SK-N-SH (cell line): ENCODE data around the gene R3HDM4. TPM values are rescaled to one million over a fixed set of nuclear protein-coding genes. Genes with fewer than 3 reads are reported as not detected.

Experiments
- CTCF ChIA-PET: fragments of 300-600, 350-600 bp; formaldehyde crosslinking; extraction: SDS; loops from one replicate; lab custom pipeline; 2021; lab: Yijun Ruan, JAX
- POLR2A ChIA-PET: fragments of 350-600 bp; sonication (Branson Sonifier 250); formaldehyde crosslinking; extraction: SDS; loops from one replicate; lab custom pipeline; 2020; ENCODE audit warnings: antibody characterized with exemption, inconsistent platforms; lab: Yijun Ruan, JAX
- DNase-seq: peaks from one replicate; pipeline ENCODE4 v3.0.0; 2012
- H2AFZ ChIP-seq: fragments of 200-600 bp; sonication (generic); 2 replicates; pipeline ENCODE4 v1.8.1; 2016; ENCODE audit warnings: antibody characterized with exemption, mild to moderate bottlenecking, low read depth
- H3F3A ChIP-seq: fragments of 200-600 bp; sonication (generic); replicated peaks from 2 replicates; pipeline ENCODE3; 2016; ENCODE audit warnings: antibody characterized with exemption, mild to moderate bottlenecking; ENCODE audit not compliant: insufficient read depth
- H3K27ac ChIP-seq, 2 experiments: fragments of 200-500 bp in 1 of 2; fragments of 200-600 bp in 1 of 2; sonication (Bioruptor generic) in 1 of 2; sonication (generic), shearing (Covaris generic) in 1 of 2; 2 replicates each; pipeline versions ENCODE4 v1.5.1 to v1.6.1; 2014 to 2016; ENCODE audit warnings: low read depth in 2 of 2, inconsistent platforms in 1 of 2, low read length in 1 of 2, mild to moderate bottlenecking in 1 of 2, mixed read lengths in 1 of 2
- H3K27me3 ChIP-seq: fragments of 200-600 bp; sonication (generic), shearing (Covaris generic); 2 replicates; pipeline ENCODE4 v1.6.1; 2016; ENCODE audit warnings: mixed run types; ENCODE audit not compliant: insufficient read depth
- H3K36me3 ChIP-seq, 2 experiments: fragments of 200-500 bp in 1 of 2; fragments of 200-600 bp in 1 of 2; sonication (Bioruptor generic) in 1 of 2; sonication (generic) in 1 of 2; replicated peaks in 1 of 2; 2 replicates each; pipeline versions ENCODE3 to v1.5.1; 2014 to 2016; ENCODE audit warnings: low read length in 1 of 2, mild to moderate bottlenecking in 1 of 2; ENCODE audit not compliant: insufficient read depth in 2 of 2, control insufficient read depth in 1 of 2
- H3K4me1 ChIP-seq, 2 experiments: fragments of 200-500 bp in 1 of 2; fragments of 200-600 bp in 1 of 2; sonication (Bioruptor generic) in 1 of 2; sonication (generic), shearing (Covaris generic) in 1 of 2; 2 replicates each; pipeline versions ENCODE4 v1.5.1 to v1.6.1; 2014 to 2016; ENCODE audit warnings: low read depth in 1 of 2, low read length in 1 of 2, mixed run types in 1 of 2; ENCODE audit not compliant: insufficient read depth in 2 of 2, control insufficient read depth in 1 of 2
- H3K4me2 ChIP-seq: fragments of 200-600 bp; sonication (generic), shearing (Covaris generic); 2 replicates; pipeline ENCODE4 v1.6.1; 2017; ENCODE audit warnings: mixed run types
- H3K4me3 ChIP-seq, 2 experiments: fragments of 200-500 bp in 1 of 2; fragments of 200-600 bp in 1 of 2; sonication (Bioruptor generic) in 1 of 2; sonication (generic), shearing (Covaris generic) in 1 of 2; 2 replicates each; pipeline versions ENCODE4 v1.5.1 to v1.8.1; 2014 to 2016; ENCODE audit warnings: low read depth in 2 of 2, inconsistent platforms in 1 of 2, low read length in 1 of 2, mild to moderate bottlenecking in 1 of 2, mixed read lengths in 1 of 2, moderate library complexity in 1 of 2
- H3K79me2 ChIP-seq: fragments of 200-600 bp; sonication (generic); 2 replicates; pipeline ENCODE4 v1.8.1; 2017; ENCODE audit warnings: mild to moderate bottlenecking; ENCODE audit not compliant: insufficient read depth
- H3K9ac ChIP-seq: fragments of 200-600 bp; sonication (generic); 2 replicates; pipeline ENCODE4 v1.6.1; 2017; ENCODE audit warnings: mixed run types
- H3K9me2 ChIP-seq: fragments of 200-600 bp; sonication (generic); 2 replicates; pipeline ENCODE4 v1.6.1; 2017; ENCODE audit warnings: mixed run types
- H3K9me3 ChIP-seq: fragments of 200-600 bp; sonication (generic); 2 replicates; pipeline ENCODE4 v1.6.1; 2017; ENCODE audit warnings: mixed run types, mild to moderate bottlenecking, moderate library complexity
- H4K20me1 ChIP-seq: fragments of 200-600 bp; sonication (generic); 2 replicates; pipeline ENCODE4 v1.6.1; 2017; ENCODE audit warnings: mild to moderate bottlenecking, mixed run types; ENCODE audit not compliant: insufficient read depth
- ELF1 ChIP-seq: IDR thresholded peaks from 2 replicates; pipeline ENCODE4 v1.4.0; 2012
- FOSL2 ChIP-seq: IDR thresholded peaks from 2 replicates; pipeline ENCODE4 v1.4.0; 2012; ENCODE audit warnings: low read depth, mild to moderate bottlenecking, moderate library complexity, borderline replicate concordance
- FOXM1 ChIP-seq: IDR thresholded peaks from 2 replicates; pipeline ENCODE4 v1.4.0; 2012; ENCODE audit warnings: low read depth, mild to moderate bottlenecking
- GABPA ChIP-seq: IDR thresholded peaks from 2 replicates; pipeline ENCODE4 v1.4.0; 2012; ENCODE audit warnings: low read depth, mild to moderate bottlenecking
- GATA2 ChIP-seq: sonication (generic); formaldehyde crosslinking; IDR thresholded peaks from 2 replicates; pipeline ENCODE4 v1.5.0; 2020; ENCODE audit warnings: mild to moderate bottlenecking, missing genetic modification reagents
- JUND ChIP-seq: IDR thresholded peaks from 2 replicates; pipeline ENCODE4 v1.4.0; 2012
- MEF2A ChIP-seq: IDR thresholded peaks from 2 replicates; pipeline ENCODE4 v1.4.0; 2012; ENCODE audit warnings: low read depth, borderline replicate concordance
- MXI1 ChIP-seq: IDR thresholded peaks from 2 replicates; pipeline ENCODE4 v1.6.1; 2012; ENCODE audit warnings: mild to moderate bottlenecking, low read depth, low read length, improper control_type of control experiment
- NFIC ChIP-seq: IDR thresholded peaks from 2 replicates; pipeline ENCODE4 v1.4.0; 2012; ENCODE audit warnings: borderline replicate concordance
- NRF1 ChIP-seq: IDR thresholded peaks from 2 replicates; pipeline ENCODE4 v1.6.1; 2012; ENCODE audit warnings: low read depth, mild to moderate bottlenecking, low read length
- PBX3 ChIP-seq: IDR thresholded peaks from 2 replicates; pipeline ENCODE4; 2012
- POLR2AphosphoS5 ChIP-seq: IDR thresholded peaks from 2 replicates; pipeline ENCODE4 v1.6.1; 2012; ENCODE audit warnings: low read depth, low read length
- RAD21 ChIP-seq: IDR thresholded peaks from 2 replicates; pipeline ENCODE4 v1.6.1; 2012; ENCODE audit warnings: mild to moderate bottlenecking, low read length
- RCOR1 ChIP-seq: fragments of 150-350 bp; IDR thresholded peaks from 2 replicates; pipeline ENCODE4 v1.6.1; 2017; ENCODE audit warnings: antibody characterized with exemption, low read length
- RFX5 ChIP-seq: IDR thresholded peaks from 2 replicates; pipeline ENCODE4 v1.6.1; 2012; ENCODE audit warnings: mild to moderate bottlenecking, improper control_type of control experiment, low read length
- RXRA ChIP-seq: IDR thresholded peaks from 2 replicates; pipeline ENCODE4 v1.4.0; 2012; ENCODE audit warnings: low read depth, mild to moderate bottlenecking, borderline replicate concordance
- SMC3 ChIP-seq: IDR thresholded peaks from 2 replicates; pipeline ENCODE4 v1.6.1; 2012; ENCODE audit warnings: low read depth, low read length, improper control_type of control experiment
- TCF12 ChIP-seq: IDR thresholded peaks from 2 replicates; pipeline ENCODE4 v1.4.0; 2012
- USF1 ChIP-seq: IDR thresholded peaks from 2 replicates; pipeline ENCODE4 v1.4.0; 2012; ENCODE audit warnings: low read depth, borderline replicate concordance
- ZBTB33 ChIP-seq: IDR thresholded peaks from 2 replicates; pipeline ENCODE4 v1.4.0; 2012; ENCODE audit warnings: low read depth, borderline replicate concordance
- WGBS: methylation state at CpG from one replicate; pipeline ENCODE4 v1.1.6; 2017; ENCODE audit warnings: low lambda C conversion rate; 5-methylcytosine and 5-hydroxymethylcytosine counted together
- polyA plus RNA-seq, 3 experiments: library from polyadenylated mRNA; depleted of rRNA; stranded (reverse); fragments of >200 nt; gene quantifications; 2 replicates each; pipeline ENCODE4 v1.2.3, GENCODE V29; 2012
- TF ChIP-seq, protein P1 (sequence below): fragments of 150-350 bp; IDR thresholded peaks from 2 replicates; pipeline ENCODE4 v1.6.1; 2017; ENCODE audit warnings: antibody characterized with exemption, low read length, low read depth, borderline replicate concordance
- TF ChIP-seq, protein P2 (sequence below): IDR thresholded peaks from 2 replicates; pipeline ENCODE4 v1.4.0; 2012; ENCODE audit warnings: low read depth

R3HDM4 gene
- polyA plus RNA-seq, 1 of the 3 experiments (the other 2 are of a cell fraction) = 39.2 TPM

DNA sequence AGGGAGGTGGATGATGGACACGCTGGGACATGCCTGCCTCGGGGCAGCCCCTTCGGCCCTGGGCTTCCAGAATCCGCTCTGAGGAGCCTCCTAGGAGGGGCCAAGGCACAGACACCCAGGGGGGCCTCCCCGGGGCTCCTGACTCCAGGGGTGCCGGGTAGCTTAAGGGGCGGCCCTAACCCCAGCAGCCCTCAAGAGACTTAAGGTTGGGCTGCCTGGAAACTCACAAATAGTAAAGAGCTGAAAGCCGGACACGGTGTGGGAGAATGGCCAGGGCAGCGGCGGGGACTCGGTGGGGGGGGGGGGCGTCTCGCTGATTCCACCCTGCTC lies 20.5 kb upstream of the R3HDM4 start (continued):
- no peak for TF ChIP-seq FOXM1
- no peak for TF ChIP-seq USF1

GRCh38 chr19:932648-933552 lies 19.9 kb upstream of the R3HDM4 start:
- peak; percentile 94 for DNase-seq
- H3K9ac ChIP-seq = peak overlapping the region; percentile 49
- H3K79me2 ChIP-seq = peaks cover 37% of the 10 kb centered on the region
- WGBS = 36% methylated on average over 20 of the region's 54 CpGs
- CTCF ChIA-PET = interaction anchor here (0.7 to 2.4 kb wide), 9 partner anchors 10 to 312 kb away, joined by 3 to 16 read pairs (median 3); partner anchors contain the start of genes MED16, RNU6-9 and WDR18
- POLR2A ChIA-PET = interaction anchor here (0.6 to 1.2 kb wide), 2 partner anchors 12 to 51 kb away, joined by 3 to 5 read pairs; partner anchors contain the start of gene WDR18
- H3K4me2 ChIP-seq = peak overlapping the region; percentile 83
- no peaks in the 10 kb centered on the region for H3K27me3 ChIP-seq
- H3K9me2 ChIP-seq = no peaks in the 10 kb centered on the region
- H3K27ac ChIP-seq = peak overlapping the region; percentile 54 to 89
- H3K4me3 ChIP-seq = peak overlapping the region; percentile 1 to 46; a peak in 3 of 4 replicates
- no peaks in the 10 kb centered on the region for H4K20me1 ChIP-seq
- peaks cover 13 to 40% of the 10 kb centered on the region in 2 experiments; a peak in 2 of 4 replicates for H3K4me1 ChIP-seq
- H3K36me3 ChIP-seq = peaks cover 0 to 9% of the 10 kb centered on the region in 2 experiments
- H3F3A ChIP-seq = peaks cover 6% of the 10 kb centered on the region
- H3K9me3 ChIP-seq = no peaks in the 10 kb centered on the region
- no peak overlapping the region for H2AFZ ChIP-seq
- peak; percentile 71; the same call in 1 of the 2 replicates for TF ChIP-seq RXRA
- TF ChIP-seq, protein P1, sequence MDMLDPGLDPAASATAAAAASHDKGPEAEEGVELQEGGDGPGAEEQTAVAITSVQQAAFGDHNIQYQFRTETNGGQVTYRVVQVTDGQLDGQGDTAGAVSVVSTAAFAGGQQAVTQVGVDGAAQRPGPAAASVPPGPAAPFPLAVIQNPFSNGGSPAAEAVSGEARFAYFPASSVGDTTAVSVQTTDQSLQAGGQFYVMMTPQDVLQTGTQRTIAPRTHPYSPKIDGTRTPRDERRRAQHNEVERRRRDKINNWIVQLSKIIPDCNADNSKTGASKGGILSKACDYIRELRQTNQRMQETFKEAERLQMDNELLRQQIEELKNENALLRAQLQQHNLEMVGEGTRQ = no peak
- TF ChIP-seq, protein P2, sequence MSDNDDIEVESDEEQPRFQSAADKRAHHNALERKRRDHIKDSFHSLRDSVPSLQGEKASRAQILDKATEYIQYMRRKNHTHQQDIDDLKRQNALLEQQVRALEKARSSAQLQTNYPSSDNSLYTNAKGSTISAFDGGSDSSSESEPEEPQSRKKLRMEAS = peak; percentile 98
- peak; percentile 93 for TF ChIP-seq RCOR1
- peak; percentile 84 for TF ChIP-seq POLR2AphosphoS5
- no peak for TF ChIP-seq SMC3
- TF ChIP-seq NFIC = peak; percentile 76
- no peak for TF ChIP-seq RFX5
- TF ChIP-seq JUND = no peak
- no peak for TF ChIP-seq MEF2A
- peak; percentile 85 for TF ChIP-seq PBX3
- TF ChIP-seq ZBTB33 = no peak
- peak; percentile 99 for TF ChIP-seq TCF12
- peak; percentile 45; the same call in 1 of the 2 replicates for TF ChIP-seq USF1
- no peak for TF ChIP-seq FOSL2
- no peak for TF ChIP-seq NRF1
- no peak for TF ChIP-seq GABPA
- peak; percentile 55; the same call in 1 of the 2 replicates for TF ChIP-seq ELF1
- no peak for TF ChIP-seq FOXM1
- TF ChIP-seq MXI1 = no peak
- TF ChIP-seq RAD21 = no peak
- no peak for TF ChIP-seq GATA2 (CRISPR knock-in tag)
